Transverse colon (tissue), 4 donors: ENCODE measurements around the gene RBM38.

Source experiments
- POLR2A ChIP-seq: fragments of 450-650 bp; IDR thresholded peaks from one replicate; pipeline ENCODE4 v1.6.1; 2016; ENCODE audit warnings: antibody characterized with exemption, mild to moderate bottlenecking, moderate library complexity
- POLR2AphosphoS5 ChIP-seq, 3 donors: sonication (generic); formaldehyde crosslinking; IDR thresholded peaks; one replicate each; pipeline ENCODE4 v1.6.1; 2016; ENCODE audit warnings: antibody characterized with exemption in 3 of 3
- TF ChIP-seq, protein P1 (sequence below), 5 experiments: fragments of 200-600 bp in 3 of 5; fragments of 450-650 bp in 2 of 5; sonication (generic) in 3 of 5; IDR thresholded peaks; 1 replicate in 2 of 5; 2 replicates in 3 of 5; pipeline ENCODE4 v1.5.1; 2016 to 2017; ENCODE audit warnings: antibody characterized with exemption in 5 of 5, inconsistent platforms in 3 of 5, mild to moderate bottlenecking in 2 of 5, moderate library complexity in 1 of 5

- TF ChIP-seq, protein P1, sequence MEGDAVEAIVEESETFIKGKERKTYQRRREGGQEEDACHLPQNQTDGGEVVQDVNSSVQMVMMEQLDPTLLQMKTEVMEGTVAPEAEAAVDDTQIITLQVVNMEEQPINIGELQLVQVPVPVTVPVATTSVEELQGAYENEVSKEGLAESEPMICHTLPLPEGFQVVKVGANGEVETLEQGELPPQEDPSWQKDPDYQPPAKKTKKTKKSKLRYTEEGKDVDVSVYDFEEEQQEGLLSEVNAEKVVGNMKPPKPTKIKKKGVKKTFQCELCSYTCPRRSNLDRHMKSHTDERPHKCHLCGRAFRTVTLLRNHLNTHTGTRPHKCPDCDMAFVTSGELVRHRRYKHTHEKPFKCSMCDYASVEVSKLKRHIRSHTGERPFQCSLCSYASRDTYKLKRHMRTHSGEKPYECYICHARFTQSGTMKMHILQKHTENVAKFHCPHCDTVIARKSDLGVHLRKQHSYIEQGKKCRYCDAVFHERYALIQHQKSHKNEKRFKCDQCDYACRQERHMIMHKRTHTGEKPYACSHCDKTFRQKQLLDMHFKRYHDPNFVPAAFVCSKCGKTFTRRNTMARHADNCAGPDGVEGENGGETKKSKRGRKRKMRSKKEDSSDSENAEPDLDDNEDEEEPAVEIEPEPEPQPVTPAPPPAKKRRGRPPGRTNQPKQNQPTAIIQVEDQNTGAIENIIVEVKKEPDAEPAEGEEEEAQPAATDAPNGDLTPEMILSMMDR (IDR thresholded peaks at IDR 0.05): no peak
- TF ChIP-seq POLR2A (no peak), POLR2AphosphoS5 (IDR thresholded peaks at IDR 0.05) (no peak)
Observed at GRCh38 chr20:57442888-57443239, 51.7 kb downstream of the RBM38 start.
